ENCODE measurements around the gene TMC4. TPM values are rescaled to one million over a fixed set of nuclear protein-coding genes. Genes with fewer than 3 reads are reported as not detected.
"Not testable (repeated sequence)": the region's sequence is repeated elsewhere in the genome, so short reads cannot be mapped to it uniquely, and the experiment has no call there.

TMC4 gene
- total and polyA plus RNA-seq, 9 donors, result 0.45 to 103 (median 6.3) TPM

DNA sequence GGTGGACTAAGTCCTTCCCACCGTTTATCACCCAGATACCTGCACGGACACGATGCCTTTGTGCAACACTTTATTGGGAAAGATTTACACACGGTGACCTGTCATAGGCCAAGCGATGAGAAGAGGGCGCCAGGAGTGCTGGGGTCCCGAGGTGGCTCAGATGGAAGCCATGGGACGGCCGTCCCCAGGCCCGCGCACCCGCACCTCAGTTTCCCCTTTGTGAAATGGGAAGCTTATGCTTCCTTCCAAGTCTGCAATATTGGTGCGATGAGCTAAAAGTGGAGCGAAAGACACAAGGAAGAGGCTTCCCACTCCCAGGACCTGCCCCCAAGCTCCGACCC lies 369 bp upstream of the TMC4 start:
- TF ChIP-seq, protein P1, sequence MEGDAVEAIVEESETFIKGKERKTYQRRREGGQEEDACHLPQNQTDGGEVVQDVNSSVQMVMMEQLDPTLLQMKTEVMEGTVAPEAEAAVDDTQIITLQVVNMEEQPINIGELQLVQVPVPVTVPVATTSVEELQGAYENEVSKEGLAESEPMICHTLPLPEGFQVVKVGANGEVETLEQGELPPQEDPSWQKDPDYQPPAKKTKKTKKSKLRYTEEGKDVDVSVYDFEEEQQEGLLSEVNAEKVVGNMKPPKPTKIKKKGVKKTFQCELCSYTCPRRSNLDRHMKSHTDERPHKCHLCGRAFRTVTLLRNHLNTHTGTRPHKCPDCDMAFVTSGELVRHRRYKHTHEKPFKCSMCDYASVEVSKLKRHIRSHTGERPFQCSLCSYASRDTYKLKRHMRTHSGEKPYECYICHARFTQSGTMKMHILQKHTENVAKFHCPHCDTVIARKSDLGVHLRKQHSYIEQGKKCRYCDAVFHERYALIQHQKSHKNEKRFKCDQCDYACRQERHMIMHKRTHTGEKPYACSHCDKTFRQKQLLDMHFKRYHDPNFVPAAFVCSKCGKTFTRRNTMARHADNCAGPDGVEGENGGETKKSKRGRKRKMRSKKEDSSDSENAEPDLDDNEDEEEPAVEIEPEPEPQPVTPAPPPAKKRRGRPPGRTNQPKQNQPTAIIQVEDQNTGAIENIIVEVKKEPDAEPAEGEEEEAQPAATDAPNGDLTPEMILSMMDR (IDR thresholded peaks at IDR 0.05), result no peak
- no peak for TF ChIP-seq EP300 (IDR thresholded peaks at IDR 0.05)
- TF ChIP-seq POLR2A (IDR thresholded peaks at IDR 0.05), result no peak
- Histone ChIP-seq H3K9me3 (no peaks in the 10 kb centered on the region), H3K4me1 (ENCODE audit: insufficient read depth) (no peaks in the 10 kb centered on the region), H3K27ac (no peak overlapping the region), H3K36me3 (no peaks in the 10 kb centered on the region), H3K4me3 (no peak overlapping the region), H3K27me3 (no peaks in the 10 kb centered on the region)
- WGBS, 3 donors, result 40 to 51% (median 44%) methylated on average over 15 of the region's 15 CpGs
- intact Hi-C loops (cut with DNase I), result loop anchor here in 2 of 4 donors (5.0 to 10.0 kb wide), 2 partner anchors 59 to 61 kb away; no protein-coding TSS in a partner anchor
- no peak for DNase-seq

DNA sequence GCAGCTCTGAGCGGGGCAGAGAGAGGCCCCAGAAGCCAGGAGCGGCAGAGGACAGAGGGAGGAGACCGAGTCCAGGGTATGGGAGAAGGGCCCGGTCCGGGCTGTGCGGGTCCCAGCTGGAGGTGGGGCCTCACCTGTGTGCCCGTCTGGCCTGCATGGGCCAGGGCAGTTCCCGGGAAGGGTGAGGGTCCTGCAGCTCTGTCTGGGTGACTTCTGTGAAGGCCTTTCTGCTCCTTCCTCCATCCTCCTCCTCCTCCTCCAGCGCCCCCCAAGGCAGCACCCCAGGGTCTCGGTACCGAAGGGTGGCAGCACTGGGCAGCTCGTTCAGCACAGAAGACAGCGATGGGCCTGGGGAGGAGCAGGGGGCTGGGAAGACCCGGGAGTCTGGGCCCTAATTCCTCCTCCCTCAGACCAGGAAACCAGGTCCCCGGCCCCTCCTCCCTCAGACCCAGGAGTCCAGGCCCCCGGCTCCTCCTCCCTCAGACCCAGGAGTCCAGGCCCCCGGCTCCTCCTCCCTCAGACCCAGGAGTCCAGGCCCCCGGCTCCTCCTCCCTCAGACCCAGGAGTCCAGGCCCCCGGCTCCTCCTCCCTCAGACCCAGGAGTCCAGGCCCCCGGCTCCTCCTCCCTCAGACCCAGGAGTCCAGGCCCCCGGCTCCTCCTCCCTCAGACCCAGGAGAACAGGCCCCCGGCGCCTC lies 1.1 kb downstream of the TMC4 start:
- 53 to 60% (median 60%) methylated on average over 16 to 19 of the region's 23 CpGs for WGBS, 3 donors
- intact Hi-C loops (cut with DNase I), result loop anchor here in 2 of 4 donors (5.0 to 10.0 kb wide), 2 partner anchors 60 to 63 kb away; no protein-coding TSS in a partner anchor
- H3K4me3 ChIP-seq; H3K27ac ChIP-seq; H3K36me3 ChIP-seq; H3K4me1 ChIP-seq (ENCODE audit: insufficient read depth); H3K9me3 ChIP-seq; H3K27me3 ChIP-seq; DNase-seq: not testable (repeated sequence)

DNA sequence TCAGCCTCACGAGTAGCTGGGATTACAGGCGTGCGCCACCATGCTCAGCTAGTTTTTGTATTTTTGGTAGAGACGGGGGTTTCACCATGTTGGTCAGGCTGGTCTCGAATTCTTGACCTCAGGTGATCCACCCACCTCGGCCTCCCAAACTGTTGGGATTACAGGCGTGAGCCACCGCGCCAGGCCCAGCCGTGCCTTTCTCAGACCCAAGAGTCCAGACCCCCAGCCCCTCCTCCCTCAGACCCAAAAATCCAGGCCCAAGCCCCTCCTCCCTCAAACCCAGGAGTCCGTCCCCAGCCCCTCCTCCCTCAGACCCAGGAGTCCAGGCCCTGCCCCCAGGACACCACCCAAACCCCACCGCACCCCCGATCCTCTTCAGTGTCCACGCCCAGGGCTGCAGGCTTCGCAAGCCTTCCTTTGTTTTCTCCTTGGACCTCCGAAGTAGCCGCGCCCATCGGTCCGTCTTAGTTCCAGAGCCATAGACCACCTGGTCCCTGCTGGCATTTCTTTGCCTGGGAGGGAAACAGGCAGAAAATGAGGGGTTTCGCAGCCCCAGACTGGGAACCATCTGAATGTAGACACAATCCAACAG lies 3.7 kb downstream of the TMC4 start:
- intact Hi-C loops (cut with DNase I), result loop anchor here in 1 of 4 donors (5.0 kb wide), 1 partner anchor 63 kb away; no protein-coding TSS in a partner anchor
- Histone ChIP-seq H3K4me1 (ENCODE audit: insufficient read depth) (no peaks in the 10 kb centered on the region), H3K27me3 (no peaks in the 10 kb centered on the region), H3K27ac (no peak overlapping the region), H3K36me3 (no peaks in the 10 kb centered on the region), H3K4me3 (no peak overlapping the region), H3K9me3 (no peaks in the 10 kb centered on the region)
- peak in 1 of 5 donors; percentile 24 for DNase-seq
- TF ChIP-seq POLR2A (IDR thresholded peaks at IDR 0.05) (no peak), EP300 (IDR thresholded peaks at IDR 0.05) (no peak)
- TF ChIP-seq, protein P1 (IDR thresholded peaks at IDR 0.05), result no peak
- WGBS, 3 donors, result 79 to 87% (median 86%) methylated on average over 21 of the region's 21 CpGs

DNA sequence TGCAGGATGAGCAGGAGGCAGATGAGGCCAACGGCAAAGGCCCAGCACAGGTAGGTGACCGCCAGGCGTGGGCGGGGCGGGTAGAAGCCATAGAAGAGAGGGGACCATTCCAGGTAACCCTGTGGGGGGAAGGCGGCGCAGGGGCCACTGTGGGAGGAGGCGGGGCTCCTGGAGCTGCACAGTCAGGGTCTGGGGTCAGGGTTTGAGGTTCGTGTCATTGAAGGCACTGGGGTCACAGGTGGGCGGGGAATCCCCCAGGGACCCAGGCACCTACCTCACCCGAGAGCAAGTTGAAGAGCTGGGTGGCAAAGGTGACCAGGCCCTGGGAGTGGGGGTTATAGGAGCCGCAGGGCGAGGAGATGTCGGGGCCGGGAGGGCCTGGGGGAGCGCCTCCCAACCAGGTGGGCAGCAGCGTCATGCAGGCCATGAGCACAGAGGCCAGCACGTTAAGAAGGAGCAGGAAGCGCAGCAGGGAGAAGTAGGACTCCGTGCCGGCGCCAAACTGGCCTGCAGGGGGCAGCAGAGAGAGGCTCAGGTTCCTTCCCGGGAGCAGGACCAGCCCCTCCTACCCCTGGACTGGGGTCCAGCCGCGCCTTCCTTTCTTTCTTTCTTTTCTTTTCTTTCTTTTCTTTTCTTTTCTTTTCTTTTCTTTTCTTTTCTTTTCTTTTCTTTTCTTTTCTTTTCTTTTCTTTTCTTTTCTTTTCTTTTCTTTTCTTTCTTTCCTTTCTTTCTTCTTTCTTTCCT lies 4.6 kb downstream of the TMC4 start:
- Histone ChIP-seq H3K36me3 (no peaks in the 10 kb centered on the region), H3K4me1 (ENCODE audit: insufficient read depth) (no peaks in the 10 kb centered on the region), H3K27ac (no peak overlapping the region), H3K27me3 (no peaks in the 10 kb centered on the region), H3K9me3 (no peaks in the 10 kb centered on the region), H3K4me3 (no peak overlapping the region)
- TF ChIP-seq POLR2A (IDR thresholded peaks at IDR 0.05), result no peak
- TF ChIP-seq, protein P1 (IDR thresholded peaks at IDR 0.05), result peak; percentile 67 to 90 (median 79)
- peak; percentile 87 to 96 (median 95) for DNase-seq
- 20 to 25% (median 20%) methylated on average over 23 to 25 of the region's 25 CpGs for WGBS, 3 donors
- intact Hi-C loops (cut with DNase I), result loop anchor here in 1 of 4 donors (5.0 kb wide), 1 partner anchor 64 kb away; no protein-coding TSS in a partner anchor

All from ovary (tissue), 9 donors.